SIG-M5 treated with dmso at 0.1 percent for 504 hours (cell line): ENCODE data around the gene RUNDC3A.
"Not testable (repeated sequence)": the region's sequence is repeated elsewhere in the genome, so short reads cannot be mapped to it uniquely, and the experiment has no call there.

ENCODE experiments used
- DNase-seq: peaks from one replicate; lab custom pipeline; 2025; ENCODE audit not compliant: unreplicated experiment; lab: John Stamatoyannopoulos, UW

RUNDC3A gene

GRCh38 chr17:44358066-44358465, 49.7 kb downstream of the RUNDC3A start:
- no peak for DNase-seq

GRCh38 chr17:44359006-44359405, 50.6 kb downstream of the RUNDC3A start:
- no peak for DNase-seq

- no peak for DNase-seq
Measured at GRCh38 chr17:44359458-44360143, 51.2 kb downstream of the RUNDC3A start.

GRCh38 chr17:44360144-44360533, 51.7 kb downstream of the RUNDC3A start:
- DNase-seq, result no peak

- no peak for DNase-seq
Measured at GRCh38 chr17:44360826-44361225, 52.4 kb downstream of the RUNDC3A start.

- DNase-seq, result no peak
Measured at GRCh38 chr17:44361292-44362260, 53.2 kb downstream of the RUNDC3A start.

GRCh38 chr17:44362459-44362948, 54.1 kb downstream of the RUNDC3A start:
- no peak for DNase-seq

GRCh38 chr17:44362949-44363612, 54.7 kb downstream of the RUNDC3A start:
- DNase-seq, result no peak

- DNase-seq, result no peak
Measured at GRCh38 chr17:44363613-44364159, 55.3 kb downstream of the RUNDC3A start, which contains the start of gene FAM171A2. FAM171A2 (minus strand) TSS chr17:44363853; CDS start chr17:44363714, 139 bp downstream.

- DNase-seq, result not testable (repeated sequence)
Measured at GRCh38 chr17:44365051-44365450, 56.6 kb downstream of the RUNDC3A start.

GRCh38 chr17:44367231-44367979, 59.0 kb downstream of the RUNDC3A start:
- no peak for DNase-seq
